Measurements from ENCODE around the gene TCFL5.

Gene TCFL5

DNA sequence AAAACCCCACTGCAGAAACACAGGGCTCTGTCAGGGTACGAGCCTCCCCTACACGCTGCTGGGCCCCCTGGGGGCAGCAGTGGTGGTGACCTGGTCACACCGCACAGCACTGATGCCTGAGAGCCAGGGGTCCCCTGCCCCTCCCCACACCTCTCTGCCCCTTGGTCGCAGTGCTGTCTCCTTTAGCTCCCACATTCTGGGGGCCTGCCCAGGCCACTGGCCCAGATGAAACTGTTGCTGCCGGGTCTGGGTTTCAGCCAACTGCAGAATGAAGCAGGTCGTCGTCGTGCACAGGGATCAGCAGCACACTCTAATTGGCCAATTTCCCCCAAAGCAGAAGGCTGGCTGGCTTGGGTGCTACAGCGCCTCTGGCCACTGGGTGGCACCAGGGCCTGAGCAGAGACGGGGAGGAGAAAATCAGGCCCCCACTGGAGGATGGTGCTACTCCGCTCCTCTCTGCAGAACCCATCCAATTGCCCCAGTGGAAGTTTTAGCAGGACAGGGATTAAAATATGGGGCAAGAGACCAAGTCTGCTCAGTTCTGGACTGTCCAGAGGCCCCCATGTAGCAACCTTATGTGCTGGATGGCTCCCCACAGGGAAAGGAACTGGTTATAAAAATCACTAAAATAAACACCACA, 38.5 kb upstream of the TCFL5 start:
- DNase-seq, result peak; percentile 66 to 73
- no peak for TF ChIP-seq GATA1 (IDR thresholded peaks at IDR 0.05; ENCODE audit: low read depth, low read length)
- no peak for TF ChIP-seq POLR2A (IDR thresholded peaks at IDR 0.05; ENCODE audit: low read length)

DNA sequence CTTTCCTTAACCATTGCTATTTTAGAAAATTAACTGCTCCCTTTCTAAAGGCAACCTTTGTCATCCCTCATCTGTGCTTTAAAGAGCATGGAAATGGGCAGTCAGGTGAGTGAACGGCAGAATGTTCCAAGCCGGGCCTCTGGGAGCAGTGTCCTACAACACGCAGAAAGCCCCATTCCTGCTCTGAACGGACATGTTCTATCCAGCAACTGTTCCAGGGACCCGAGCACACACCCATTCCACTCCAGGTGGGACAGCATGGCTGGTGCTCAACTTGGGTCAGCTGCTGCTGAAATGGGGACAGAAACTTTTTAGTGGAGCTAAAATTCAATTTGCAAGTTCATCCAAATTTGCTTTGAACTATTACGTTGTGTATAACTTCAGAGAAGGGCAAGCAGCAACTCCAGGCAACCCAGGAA, 38.0 kb upstream of the TCFL5 start:
- no peak for DNase-seq
- no peak for TF ChIP-seq GATA1 (IDR thresholded peaks at IDR 0.05; ENCODE audit: low read depth, low read length)
- TF ChIP-seq POLR2A (IDR thresholded peaks at IDR 0.05; ENCODE audit: low read length), result no peak

DNA sequence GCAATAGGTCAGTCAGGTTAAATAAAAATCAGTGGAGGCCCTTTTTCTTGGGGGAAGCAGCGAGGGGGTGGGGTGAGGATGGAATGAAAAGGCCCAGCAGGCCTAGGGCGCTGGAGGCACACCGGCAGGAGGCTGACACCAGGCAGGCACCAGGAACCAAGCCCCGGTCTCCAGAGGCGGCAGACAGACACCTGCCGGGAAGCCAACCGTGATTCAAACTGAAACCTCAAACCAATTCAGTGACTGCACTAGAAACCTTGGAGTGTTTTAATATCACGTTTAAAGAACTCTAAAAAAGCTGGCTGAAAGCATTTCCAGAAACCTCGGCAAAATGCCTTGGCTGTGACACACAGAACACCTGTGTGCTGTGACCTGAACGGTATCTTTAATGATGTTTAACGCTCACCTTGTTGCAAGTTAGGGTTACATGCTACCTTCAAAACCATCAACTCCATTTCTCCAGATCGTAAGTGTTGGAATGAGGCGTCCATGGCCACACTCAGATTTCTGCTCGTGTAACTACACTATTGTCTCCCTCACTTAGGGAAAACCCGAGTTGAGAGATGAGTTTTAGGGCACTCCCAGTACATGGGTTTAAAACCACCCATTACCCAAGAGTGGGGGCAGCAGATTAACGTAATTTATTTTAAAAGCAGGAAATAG, 37.5 kb upstream of the TCFL5 start:
- no peak for TF ChIP-seq GATA1 (IDR thresholded peaks at IDR 0.05; ENCODE audit: low read depth, low read length)
- TF ChIP-seq POLR2A (IDR thresholded peaks at IDR 0.05; ENCODE audit: low read length), result no peak
- DNase-seq, result no peak

DNA sequence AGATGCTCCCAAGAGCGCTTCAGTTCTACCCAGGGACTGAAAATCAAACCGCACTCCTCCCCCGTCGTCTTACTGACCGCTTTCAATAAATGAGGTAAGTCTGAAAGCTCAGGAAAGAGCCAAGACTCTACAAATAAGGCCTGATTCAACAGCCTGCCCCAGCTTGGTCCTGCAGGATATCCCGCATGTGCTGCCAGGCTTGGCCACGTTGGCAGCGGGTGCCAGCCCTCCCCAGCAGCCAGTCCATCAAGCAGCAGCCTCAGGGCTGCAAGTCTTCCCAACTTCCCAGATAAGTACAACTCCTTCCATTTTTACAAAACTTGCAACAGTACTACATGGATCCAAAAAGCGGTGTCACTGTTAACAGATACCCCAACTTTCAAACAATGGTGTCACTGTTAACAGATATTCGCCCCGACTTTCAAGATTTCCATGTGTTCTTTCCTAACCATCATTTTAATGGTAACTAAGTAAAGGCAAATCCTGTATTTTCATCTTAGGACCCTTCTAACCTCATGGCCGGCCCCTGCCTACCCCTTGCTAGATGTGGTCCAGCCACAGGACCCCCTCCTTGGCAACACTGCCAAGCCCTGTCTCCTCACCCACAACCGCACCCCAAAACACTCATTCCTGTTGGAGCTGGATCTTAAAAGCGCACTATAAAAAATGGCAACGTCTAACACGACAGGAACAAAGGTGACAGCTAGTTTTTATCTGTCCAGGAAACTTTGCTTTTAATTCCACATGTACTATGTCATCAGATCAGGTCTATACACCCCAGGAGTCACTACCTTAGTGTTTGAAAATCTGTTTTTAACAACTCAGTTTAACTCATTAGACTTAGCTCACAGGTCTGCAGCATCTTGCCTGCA, 36.7 kb upstream of the TCFL5 start:
- no peak for TF ChIP-seq GATA1 (IDR thresholded peaks at IDR 0.05; ENCODE audit: low read depth, low read length)
- no peak for TF ChIP-seq POLR2A (IDR thresholded peaks at IDR 0.05; ENCODE audit: low read length)
- no peak for DNase-seq

DNA sequence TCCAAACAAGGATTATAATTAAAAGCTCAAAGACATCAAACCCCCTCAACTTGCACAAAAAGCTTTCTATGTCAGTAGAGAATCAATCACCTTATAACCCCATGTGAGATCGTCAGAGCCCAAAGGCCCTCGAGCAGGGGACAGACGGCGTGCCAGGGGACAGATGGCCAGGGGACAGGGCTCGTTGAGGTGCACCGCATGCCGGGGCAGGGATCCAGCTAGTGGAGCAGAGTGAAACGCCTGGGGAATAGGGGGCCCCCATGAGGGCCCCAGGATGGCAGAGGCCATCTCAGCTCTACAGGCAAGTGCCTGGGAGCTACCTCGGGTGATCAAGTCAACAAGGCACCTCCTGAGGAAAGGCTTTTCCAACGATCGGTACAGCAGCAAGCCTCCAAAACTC, 36.0 kb upstream of the TCFL5 start:
- no peak for DNase-seq
- TF ChIP-seq GATA1 (IDR thresholded peaks at IDR 0.05; ENCODE audit: low read depth, low read length), result no peak
- no peak for TF ChIP-seq POLR2A (IDR thresholded peaks at IDR 0.05; ENCODE audit: low read length)

DNA sequence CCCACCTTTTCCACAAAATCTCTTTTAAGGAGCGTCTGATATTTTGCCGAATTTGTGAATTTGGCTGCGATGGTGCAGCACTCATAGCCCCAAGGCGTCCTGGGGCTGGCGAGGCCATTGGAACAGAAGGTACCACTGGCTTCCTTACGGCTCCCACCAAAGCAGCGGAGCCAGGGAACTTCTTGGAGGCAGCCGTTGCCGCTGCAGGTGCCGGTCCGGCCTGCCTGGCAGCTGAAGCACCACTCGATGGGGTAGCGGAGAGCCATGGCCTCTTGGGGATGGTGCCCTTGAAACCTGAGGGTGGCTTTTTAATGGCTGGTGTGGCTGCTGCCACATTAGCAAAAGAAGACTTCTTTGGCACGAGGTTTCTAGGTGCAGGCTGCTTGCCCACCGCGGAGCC, 34.9 kb upstream of the TCFL5 start:
- no peak for DNase-seq
- TF ChIP-seq POLR2A (IDR thresholded peaks at IDR 0.05; ENCODE audit: low read length) (no peak), GATA1 (IDR thresholded peaks at IDR 0.05; ENCODE audit: low read depth, low read length) (no peak)

DNA sequence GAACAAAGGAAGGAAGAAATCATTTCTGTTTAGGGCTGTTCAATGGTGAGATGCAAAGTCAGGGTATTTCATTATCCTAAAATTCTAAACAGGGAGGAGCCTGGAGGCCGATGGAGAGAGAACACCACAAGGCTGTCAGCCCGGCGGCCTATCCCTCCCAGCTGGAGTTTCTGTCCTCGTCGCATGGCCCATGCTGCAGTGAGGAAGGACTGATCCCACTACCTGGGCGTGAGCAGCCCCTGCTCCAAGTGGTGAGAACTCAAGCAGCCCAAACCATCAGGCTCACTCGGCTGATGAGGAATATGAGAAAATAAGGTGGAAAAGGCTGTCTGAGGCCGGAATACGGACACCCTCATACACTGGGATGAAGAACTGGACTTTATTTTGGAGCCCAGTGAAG, 33.9 kb upstream of the TCFL5 start:
- DNase-seq, result no peak
- TF ChIP-seq GATA1 (IDR thresholded peaks at IDR 0.05; ENCODE audit: low read depth, low read length) (no peak), POLR2A (IDR thresholded peaks at IDR 0.05; ENCODE audit: low read length) (no peak)

DNA sequence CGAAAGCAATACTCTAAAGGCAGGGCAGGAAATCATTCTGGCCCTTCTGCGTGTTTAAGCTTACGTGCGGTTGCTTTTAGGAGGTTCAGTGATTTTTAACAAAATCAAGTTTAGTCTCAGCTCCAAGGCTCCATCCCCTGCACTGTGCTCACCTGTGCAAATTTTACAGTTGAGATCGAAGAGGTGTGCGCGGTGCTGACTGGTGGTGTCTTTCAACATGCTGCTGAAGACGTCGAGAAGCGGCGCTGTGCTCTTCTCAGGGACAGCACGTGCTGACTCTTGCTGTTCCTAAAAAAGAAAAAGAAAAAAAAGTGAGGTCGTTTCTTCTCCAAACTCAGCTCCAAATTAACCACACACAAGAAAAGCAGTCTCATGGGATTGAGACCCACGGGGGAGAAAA, 32.6 kb upstream of the TCFL5 start:
- no peak for TF ChIP-seq POLR2A (IDR thresholded peaks at IDR 0.05; ENCODE audit: low read length)
- TF ChIP-seq GATA1 (IDR thresholded peaks at IDR 0.05; ENCODE audit: low read depth, low read length), result no peak
- no peak for DNase-seq

DNA sequence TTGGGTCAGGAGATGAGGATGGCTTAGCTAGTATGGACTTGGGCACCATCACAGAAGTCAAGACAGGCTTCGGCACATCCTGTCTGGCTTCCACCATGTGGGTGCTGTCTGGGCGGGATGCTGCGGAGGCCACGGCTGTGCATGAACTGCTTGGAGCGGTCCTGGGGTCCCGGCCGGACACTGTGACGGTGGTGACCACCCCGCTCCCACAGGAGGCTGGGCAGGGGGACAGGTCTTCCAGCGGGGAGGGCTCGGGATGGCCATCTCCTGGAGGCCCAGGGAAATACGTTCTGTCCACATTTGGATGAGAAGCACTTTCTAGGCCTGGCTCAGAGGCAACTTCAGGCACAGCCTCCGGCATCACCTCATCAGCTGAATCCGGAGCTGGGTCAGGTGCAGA, 32.1 kb upstream of the TCFL5 start:
- TF ChIP-seq POLR2A (IDR thresholded peaks at IDR 0.05; ENCODE audit: low read length), result no peak
- no peak for TF ChIP-seq GATA1 (IDR thresholded peaks at IDR 0.05; ENCODE audit: low read depth, low read length)
- DNase-seq, result no peak

DNA sequence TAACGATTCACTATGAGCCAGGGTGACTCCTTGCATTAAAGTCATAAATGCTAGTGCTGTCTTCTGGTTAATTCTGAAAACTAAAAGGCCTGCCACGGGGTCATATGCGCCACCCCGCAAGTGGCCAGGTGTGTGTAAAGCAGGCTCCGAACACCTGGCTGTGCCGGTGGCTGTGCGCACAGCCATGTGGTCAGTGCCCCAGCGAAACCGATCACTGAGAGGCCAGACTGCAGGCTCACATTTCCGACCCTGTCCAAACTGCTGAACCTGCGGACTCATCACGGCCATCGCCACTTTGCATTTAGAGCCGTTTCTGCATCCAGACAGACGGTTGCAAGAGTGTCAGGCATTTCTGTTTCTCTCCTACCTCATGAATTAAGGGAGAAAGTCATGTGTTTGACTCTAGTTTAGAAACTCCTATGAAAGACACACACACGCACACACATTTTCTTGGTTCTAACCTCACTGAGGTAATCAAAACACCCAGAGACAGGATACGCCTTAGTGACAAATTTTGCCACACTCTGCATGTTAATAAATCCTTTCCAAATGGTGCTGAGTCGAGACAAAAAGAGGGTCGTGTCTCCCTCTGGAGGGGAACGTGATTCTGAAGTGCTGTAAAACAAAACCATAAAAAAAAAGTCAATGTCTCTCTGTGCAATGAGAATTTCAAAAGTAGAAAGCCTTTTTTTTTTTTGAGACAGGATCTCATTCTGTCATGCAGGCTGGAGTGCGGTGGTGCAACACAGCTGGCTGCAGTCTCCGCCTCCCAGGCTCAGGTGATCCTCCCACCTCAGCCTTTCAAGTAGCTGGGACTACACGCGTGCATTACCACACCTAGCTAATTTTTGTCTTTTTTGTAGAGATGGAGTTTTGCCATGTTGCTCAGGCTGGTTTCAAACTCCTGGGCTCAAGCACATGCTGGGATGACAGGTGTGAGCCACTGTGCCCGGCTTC, 31.0 kb upstream of the TCFL5 start:
- DNase-seq, result no peak
- TF ChIP-seq POLR2A (IDR thresholded peaks at IDR 0.05; ENCODE audit: low read length) (no peak), GATA1 (IDR thresholded peaks at IDR 0.05; ENCODE audit: low read depth, low read length) (no peak)

DNA sequence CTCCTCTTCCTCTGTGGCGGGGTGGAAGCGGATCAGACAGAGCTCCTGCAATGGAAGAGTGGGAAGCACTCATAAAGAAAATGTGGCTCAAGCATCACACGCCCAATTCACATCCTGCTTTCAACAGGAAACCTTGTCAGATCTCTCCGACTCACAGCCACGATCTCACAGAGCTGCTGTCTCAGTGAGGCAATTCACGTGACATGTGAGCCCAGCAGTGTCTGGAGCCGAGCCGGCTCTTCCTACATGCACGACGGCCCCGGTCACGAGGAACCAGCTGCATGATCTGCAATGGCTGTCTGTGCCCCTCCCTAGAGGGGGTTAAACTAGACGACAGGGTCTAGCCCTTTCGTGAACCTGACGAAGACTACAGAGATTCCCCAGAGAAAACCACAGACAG, 29.5 kb upstream of the TCFL5 start:
- TF ChIP-seq GATA1 (IDR thresholded peaks at IDR 0.05; ENCODE audit: low read depth, low read length), result no peak
- TF ChIP-seq POLR2A (IDR thresholded peaks at IDR 0.05; ENCODE audit: low read length), result no peak
- DNase-seq, result no peak

DNA sequence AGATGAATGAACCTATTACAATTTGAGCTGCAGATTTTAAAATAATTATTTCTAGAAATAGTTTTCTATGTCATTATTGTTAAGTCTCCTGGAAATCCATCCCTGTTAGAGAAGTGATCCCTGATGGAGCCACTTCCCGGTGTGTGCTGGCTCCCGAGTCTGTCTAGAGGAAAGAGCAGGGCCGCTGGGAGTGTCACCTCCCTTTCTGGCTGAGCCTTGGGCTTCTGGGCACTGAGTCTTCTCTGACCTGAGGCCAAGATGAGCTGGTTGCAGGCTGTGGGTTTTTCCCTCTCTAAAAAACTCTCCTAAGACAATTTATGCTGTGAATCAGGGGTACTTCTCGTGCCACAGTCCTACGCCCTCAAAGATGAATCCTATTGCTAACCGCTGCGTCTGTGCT, 28.8 kb upstream of the TCFL5 start:
- no peak for TF ChIP-seq POLR2A (IDR thresholded peaks at IDR 0.05; ENCODE audit: low read length)
- no peak for TF ChIP-seq GATA1 (IDR thresholded peaks at IDR 0.05; ENCODE audit: low read depth, low read length)
- DNase-seq, result no peak

DNA sequence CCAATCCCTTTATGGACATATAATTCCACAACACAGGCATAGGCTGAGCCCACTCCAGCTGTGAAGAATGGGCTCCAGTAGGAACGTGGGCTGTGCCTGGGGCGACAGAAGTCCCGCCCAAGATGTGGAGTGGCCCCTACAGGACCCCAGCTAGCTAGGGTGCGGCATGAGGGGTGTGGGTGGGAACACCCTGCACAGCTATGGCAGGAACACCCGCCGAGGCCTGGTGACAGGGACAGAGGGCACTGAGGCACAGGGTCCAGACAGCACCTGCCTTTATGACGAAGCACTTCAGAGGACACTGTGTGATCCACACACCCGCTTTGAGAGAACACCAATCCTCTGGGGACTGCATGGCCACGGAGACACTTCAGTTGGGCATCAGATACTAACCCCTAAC, 28.2 kb upstream of the TCFL5 start:
- TF ChIP-seq GATA1 (IDR thresholded peaks at IDR 0.05; ENCODE audit: low read depth, low read length) (no peak), POLR2A (IDR thresholded peaks at IDR 0.05; ENCODE audit: low read length) (no peak)
- no peak for DNase-seq

Data from erythroblast (primary cell).